HCT116 (cell line): ENCODE measurements around the gene WNT11. TPM values are rescaled to one million over a fixed set of nuclear protein-coding genes. Genes with fewer than 3 reads are reported as not detected.

ENCODE experiments used
- ATAC-seq: fragments of 200-7000 bp; cut with Tn5 transposase; 2 replicates; pipeline ENCODE4 v1.9.1; 2020; ENCODE audit warnings: mild to moderate bottlenecking, moderate library complexity
- BruUV-seq: library from RNA; stranded (reverse); fragments of 400-500 nt; replicated peaks from 2 replicates; lab custom pipeline; 2021; lab: Mats Ljungman, UMichigan
- CTCF ChIA-PET: fragments of 300-600 bp; sonication (Branson Sonifier 250); formaldehyde crosslinking; loops from one replicate; lab custom pipeline; 2021; ENCODE audit warnings: antibody characterized with exemption; lab: Charles Lee
- POLR2A ChIA-PET: fragments of 300-600, 350-600 bp; sonication (Branson Sonifier 250); formaldehyde crosslinking; loops from one replicate; lab custom pipeline; 2021; ENCODE audit warnings: antibody characterized with exemption; lab: Charles Lee
- RAD21 ChIA-PET, 2 experiments: fragments of 300-600 bp; sonication (Branson Sonifier 250); formaldehyde crosslinking; loops; one replicate each; lab custom pipeline; 2023; ENCODE audit warnings: low total read pairs in 2 of 2; ENCODE audit not compliant: uncharacterized antibody in 2 of 2, unreplicated experiment in 2 of 2, low non-redundant PET in 1 of 2; lab: Charles Lee
- DNase-seq: peaks from one replicate; pipeline ENCODE4 v3.0.0-alpha.2; 2010; ENCODE audit warnings: low read depth, low spot score
- H2AFZ ChIP-seq: fragments of 200-600 bp; shearing (Covaris generic), sonication (generic); 2 replicates; pipeline ENCODE4 v1.6.1; 2017; ENCODE audit warnings: low read depth, mixed run types, mixed read lengths, antibody characterized with exemption, low read length; ENCODE audit not compliant: poor library complexity, severe bottlenecking
- H3K27ac ChIP-seq: 2 replicates; pipeline ENCODE4 v1.5.1; 2012; ENCODE audit warnings: low read depth, low read length
- H3K27me3 ChIP-seq: fragments of 200-600 bp; sonication (generic); 2 replicates; pipeline ENCODE4 v1.6.1; 2016; ENCODE audit warnings: mixed run types, low read length, mixed read lengths; ENCODE audit not compliant: insufficient read depth
- H3K36me3 ChIP-seq, 2 experiments: fragments of 200-500 bp in 1 of 2; fragments of 200-600 bp in 1 of 2; sonication (Bioruptor generic) in 1 of 2; sonication (generic) in 1 of 2; 2 replicates each; pipeline versions ENCODE4 v1.5.1 to v1.6.1; 2014 to 2016; ENCODE audit warnings: low read length in 2 of 2, inconsistent platforms in 1 of 2, mixed read lengths in 1 of 2, mixed run types in 1 of 2; ENCODE audit not compliant: insufficient read depth in 2 of 2, control insufficient read depth in 1 of 2
- H3K4me1 ChIP-seq, 2 experiments: fragments of 200-600 bp in 1 of 2; sonication (generic) in 1 of 2; 2 replicates each; pipeline versions ENCODE4 v1.5.1 to v1.6.1; 2012 to 2017; ENCODE audit warnings: low read length in 2 of 2, inconsistent platforms in 1 of 2, mild to moderate bottlenecking in 1 of 2, mixed read lengths in 1 of 2, mixed run types in 1 of 2, moderate library complexity in 1 of 2; ENCODE audit not compliant: insufficient read depth in 2 of 2, control insufficient read depth in 1 of 2
- H3K4me2 ChIP-seq: fragments of 200-600 bp; sonication (generic); 2 replicates; pipeline ENCODE4 v1.6.1; 2017; ENCODE audit warnings: mixed run types, low read length, mixed read lengths
- H3K4me3 ChIP-seq, 2 experiments: fragments of 200-600 bp in 1 of 2; sonication (generic) in 1 of 2; replicated peaks in 1 of 2; 2 replicates each; pipeline ENCODE4 v1.5.1; 2011 to 2016; ENCODE audit warnings: low read length in 2 of 2, control low read depth in 1 of 2, low read depth in 1 of 2, mild to moderate bottlenecking in 1 of 2, mixed read lengths in 1 of 2, mixed run types in 1 of 2
- H3K79me2 ChIP-seq: fragments of 200-600 bp; sonication (generic); 2 replicates; pipeline ENCODE4 v1.6.1; 2017; ENCODE audit warnings: mild to moderate bottlenecking, mixed run types, low read length, moderate library complexity, mixed read lengths; ENCODE audit not compliant: insufficient read depth
- H3K9ac ChIP-seq: fragments of 200-600 bp; sonication (generic); 2 replicates; pipeline ENCODE4 v1.6.1; 2016; ENCODE audit warnings: low read length, mixed read lengths
- H3K9me2 ChIP-seq: fragments of 200-600 bp; sonication (generic), shearing (Covaris generic); 2 replicates; pipeline ENCODE4 v1.6.1; 2017; ENCODE audit warnings: mixed run types, mild to moderate bottlenecking, moderate library complexity; ENCODE audit not compliant: insufficient read depth
- H3K9me3 ChIP-seq, 2 experiments: fragments of 200-500 bp in 1 of 2; fragments of 200-600 bp in 1 of 2; sonication (Bioruptor generic) in 1 of 2; sonication (generic) in 1 of 2; 2 replicates each; pipeline ENCODE4 v1.6.1; 2014 to 2017; ENCODE audit warnings: low read length in 2 of 2, mixed read lengths in 2 of 2, inconsistent platforms in 1 of 2, low read depth in 1 of 2, mild to moderate bottlenecking in 1 of 2, mixed run types in 1 of 2, moderate library complexity in 1 of 2; ENCODE audit not compliant: control insufficient read depth in 1 of 2, insufficient read depth in 1 of 2
- H4K20me1 ChIP-seq: fragments of 200-600 bp; sonication (generic), shearing (Covaris generic); 2 replicates; pipeline ENCODE4 v1.6.1; 2017; ENCODE audit warnings: mixed run types, mild to moderate bottlenecking, moderate library complexity; ENCODE audit not compliant: insufficient read depth
- CTCF ChIP-seq, 3 experiments: fragments of 200-600 bp in 1 of 3; sonication (generic) in 1 of 3; IDR thresholded peaks in 2 of 3; conservative IDR thresholded peaks in 1 of 3; 2 replicates each; pipeline ENCODE4 v1.5.1; 2012 to 2017; ENCODE audit warnings: low read depth in 2 of 3, low read length in 2 of 3, antibody characterized with exemption in 1 of 3, borderline replicate concordance in 1 of 3, control low read depth in 1 of 3, mild to moderate bottlenecking in 1 of 3, mixed read lengths in 1 of 3, mixed run types in 1 of 3, moderate library complexity in 1 of 3; ENCODE audit not compliant: insufficient read depth in 1 of 3
- FOSL1 ChIP-seq: IDR thresholded peaks from 2 replicates; pipeline ENCODE4 v1.6.1; 2012; ENCODE audit warnings: low read depth
- JUND ChIP-seq: IDR thresholded peaks from 2 replicates; pipeline ENCODE4 v1.6.1; 2012
- TCF7L2 ChIP-seq: IDR thresholded peaks from 2 replicates; pipeline ENCODE4 v1.7.0; 2011; ENCODE audit warnings: borderline replicate concordance, inconsistent platforms; ENCODE audit not compliant: insufficient read depth, insufficient read length; ENCODE audit errors: extremely low read depth
- ZBTB33 ChIP-seq: IDR thresholded peaks from 2 replicates; pipeline ENCODE4 v1.6.1; 2011; ENCODE audit warnings: mild to moderate bottlenecking, low read length, moderate library complexity; ENCODE audit not compliant: insufficient replicate concordance; ENCODE audit errors: extremely low read depth
- ZFX ChIP-seq: fragments of 450-650 bp; IDR thresholded peaks from 2 replicates; pipeline ENCODE4 v1.6.1; 2017
- intact Hi-C: fragments of 100-400 bp; cut with micrococcal nuclease; formaldehyde crosslinking; loops from 2 replicates; pipeline ENCODE4 v1.10.0; 2022
- total RNA-seq: library from RNA; stranded (reverse); gene quantifications from one replicate; pipeline ENCODE4 v1.2.1, GENCODE V29; 2021; ENCODE audit not compliant: unreplicated experiment

Gene WNT11
- total RNA-seq, 1 experiment from 2014 or later: 1.9 TPM

- H3K4me1 ChIP-seq: peaks cover 0 to 2% of the 10 kb centered on the region in 2 experiments; a peak in 2 of 4 replicates
- ChIA-PET RAD21 (no interaction called here), POLR2A (no interaction called here), CTCF (no interaction called here)
- H3K36me3 ChIP-seq: no peaks in the 10 kb centered on the region
- H3K27ac ChIP-seq: no peak overlapping the region
- TF ChIP-seq JUND: no peak
- TF ChIP-seq ZBTB33: no peak
- no peak for TF ChIP-seq TCF7L2
- no peak for TF ChIP-seq ZFX
- TF ChIP-seq CTCF (IDR thresholded peaks at IDR 0.05 in 2 of 3, conservative IDR thresholded peaks at IDR 0.05 in 1 of 3; ENCODE audit: borderline replicate concordance in 1 of 3, insufficient read depth in 1 of 3, low read depth in 2 of 3, low read length in 2 of 3): no peak
- TF ChIP-seq FOSL1: no peak
- intact Hi-C loops: no loop called here
- DNase-seq (no peak), ATAC-seq (no peak)
- no peaks in the 10 kb centered on the region for H4K20me1 ChIP-seq
- no peaks in the 10 kb centered on the region for H3K9me2 ChIP-seq
- no peak overlapping the region for H3K4me3 ChIP-seq
- no peak overlapping the region for H2AFZ ChIP-seq
- H3K9ac ChIP-seq: no peak overlapping the region
- H3K4me2 ChIP-seq: no peak overlapping the region
- no peaks in the 10 kb centered on the region; the same call in 1 of the 2 replicates for H3K27me3 ChIP-seq
- H3K9me3 ChIP-seq: no peaks in the 10 kb centered on the region
- no TSS peak for BruUV-seq
- H3K79me2 ChIP-seq: no peaks in the 10 kb centered on the region
Measured at GRCh38 chr11:76215941-76216340, 9.6 kb upstream of the WNT11 start.
